Neural progenitor cell (in vitro differentiated cells): ENCODE results near the gene COG5.

Source experiments
- EZH2 ChIP-seq: fragments of 200-600 bp; sonication (generic); IDR thresholded peaks from 2 replicates; pipeline ENCODE4 v1.6.1; 2017; ENCODE audit warnings: antibody characterized with exemption, mild to moderate bottlenecking, moderate library complexity
- EZH2phosphoT487 ChIP-seq: fragments of 200-600 bp; sonication (generic); IDR thresholded peaks from 2 replicates; pipeline ENCODE4 v1.6.1; 2017; ENCODE audit warnings: antibody characterized with exemption
- TF ChIP-seq, protein P1 (sequence below): fragments of 200-600 bp; sonication (generic); IDR thresholded peaks from 2 replicates; pipeline ENCODE4 v1.5.1; 2017; ENCODE audit warnings: antibody characterized with exemption, mild to moderate bottlenecking

DNA sequence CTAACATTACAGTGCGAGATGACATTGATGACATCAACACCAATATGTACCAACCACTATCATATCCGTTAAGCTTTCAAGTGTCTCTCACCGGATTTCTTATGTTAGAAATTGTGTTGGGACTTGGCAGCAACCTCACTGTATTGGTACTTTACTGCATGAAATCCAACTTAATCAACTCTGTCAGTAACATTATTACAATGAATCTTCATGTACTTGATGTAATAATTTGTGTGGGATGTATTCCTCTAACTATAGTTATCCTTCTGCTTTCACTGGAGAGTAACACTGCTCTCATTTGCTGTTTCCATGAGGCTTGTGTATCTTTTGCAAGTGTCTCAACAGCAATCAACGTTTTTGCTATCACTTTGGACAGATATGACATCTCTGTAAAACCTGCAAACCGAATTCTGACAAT lies 89.6 kb downstream of the COG5 start:
- TF ChIP-seq, protein P1, sequence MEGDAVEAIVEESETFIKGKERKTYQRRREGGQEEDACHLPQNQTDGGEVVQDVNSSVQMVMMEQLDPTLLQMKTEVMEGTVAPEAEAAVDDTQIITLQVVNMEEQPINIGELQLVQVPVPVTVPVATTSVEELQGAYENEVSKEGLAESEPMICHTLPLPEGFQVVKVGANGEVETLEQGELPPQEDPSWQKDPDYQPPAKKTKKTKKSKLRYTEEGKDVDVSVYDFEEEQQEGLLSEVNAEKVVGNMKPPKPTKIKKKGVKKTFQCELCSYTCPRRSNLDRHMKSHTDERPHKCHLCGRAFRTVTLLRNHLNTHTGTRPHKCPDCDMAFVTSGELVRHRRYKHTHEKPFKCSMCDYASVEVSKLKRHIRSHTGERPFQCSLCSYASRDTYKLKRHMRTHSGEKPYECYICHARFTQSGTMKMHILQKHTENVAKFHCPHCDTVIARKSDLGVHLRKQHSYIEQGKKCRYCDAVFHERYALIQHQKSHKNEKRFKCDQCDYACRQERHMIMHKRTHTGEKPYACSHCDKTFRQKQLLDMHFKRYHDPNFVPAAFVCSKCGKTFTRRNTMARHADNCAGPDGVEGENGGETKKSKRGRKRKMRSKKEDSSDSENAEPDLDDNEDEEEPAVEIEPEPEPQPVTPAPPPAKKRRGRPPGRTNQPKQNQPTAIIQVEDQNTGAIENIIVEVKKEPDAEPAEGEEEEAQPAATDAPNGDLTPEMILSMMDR = no peak
- TF ChIP-seq EZH2 (no peak), EZH2phosphoT487 (no peak)
